ENCODE measurements around the gene TRIM40. TPM values are rescaled to one million over a fixed set of nuclear protein-coding genes. Genes with fewer than 3 reads are reported as not detected.

Gene TRIM40
- total and polyA plus RNA-seq, 2 of the 13 experiments (the other 11 are each of a cell fraction or from before 2014, with no cell fraction given): 0.58 TPM; not detected in 1

DNA sequence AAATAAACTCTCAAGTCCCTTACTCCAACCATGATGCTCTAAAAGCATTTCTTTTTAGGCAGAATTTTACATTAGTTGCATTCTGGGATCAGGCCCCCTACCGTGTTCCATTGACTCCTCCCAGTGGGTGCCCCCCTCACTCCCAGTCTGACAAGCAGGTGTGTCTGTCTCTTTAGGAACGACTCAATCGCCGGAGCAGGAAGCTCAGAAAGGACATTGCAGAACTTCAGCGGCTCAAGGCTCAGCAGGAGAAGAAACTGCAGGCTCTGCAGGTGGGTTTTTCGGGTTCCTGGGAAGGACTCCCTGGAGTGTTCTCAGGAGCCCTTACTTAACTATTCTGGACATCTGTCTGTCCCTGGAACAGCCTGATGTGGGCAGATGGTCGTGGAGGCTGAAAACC lies 9.9 kb downstream of the TRIM40 start:
- FAIRE-seq: no peak
- Histone ChIP-seq H3K4me1 (ENCODE audit: insufficient read depth, low read length) (peaks cover 32% of the 10 kb centered on the region), H3K27ac (ENCODE audit: extremely low read length, insufficient read depth, low read length) (no peak overlapping the region), H3K4me2 (ENCODE audit: low read depth, low read length) (no peak overlapping the region), H2AFZ (ENCODE audit: low read length) (no peak overlapping the region), H3K9me3 (ENCODE audit: low read length) (no peaks in the 10 kb centered on the region), H3K4me3 (replicated peaks in 1 of 3; ENCODE audit: insufficient read depth in 1 of 3, low read depth in 2 of 3, low read length in 3 of 3) (no peak overlapping the region), H3K27me3 (ENCODE audit: control insufficient read depth in 1 of 2, insufficient read depth in 2 of 2, low read length in 2 of 2) (no peaks in the 10 kb centered on the region; a peak in 1 of 5 replicates), H3K9ac (ENCODE audit: insufficient read depth, low read depth, low read length) (no peak overlapping the region), H4K20me1 (ENCODE audit: insufficient read depth, low read length) (no peaks in the 10 kb centered on the region), H3K36me3 (replicated peaks in 1 of 2; ENCODE audit: control insufficient read depth in 1 of 2, insufficient read depth in 2 of 2, low read length in 2 of 2) (no peaks in the 10 kb centered on the region), H3K79me2 (ENCODE audit: insufficient read depth, low read length) (no peaks in the 10 kb centered on the region)
- TF ChIP-seq NFYC (CRISPR knock-in tag; IDR thresholded peaks at IDR 0.05) (no peak), RARG (CRISPR knock-in tag; IDR thresholded peaks at IDR 0.05; ENCODE audit: low read depth) (no peak), DPF2 (CRISPR knock-in tag; IDR thresholded peaks at IDR 0.05; ENCODE audit: borderline replicate concordance, low read depth) (no peak), ZNF274 (CRISPR knock-in tag; IDR thresholded peaks at IDR 0.05) (no peak), ZNF891 (CRISPR knock-in tag; IDR thresholded peaks at IDR 0.05) (no peak), PITX1 (CRISPR knock-in tag; IDR thresholded peaks at IDR 0.05) (no peak), ZNF33A (CRISPR knock-in tag; IDR thresholded peaks at IDR 0.05; ENCODE audit: borderline replicate concordance) (no peak), ZFP36L1 (CRISPR knock-in tag; IDR thresholded peaks at IDR 0.05) (no peak), MED8 (CRISPR knock-in tag; IDR thresholded peaks at IDR 0.05; ENCODE audit: insufficient replicate concordance) (no peak), U2AF2 (IDR thresholded peaks at IDR 0.05; ENCODE audit: low read depth, low read length) (no peak), SRSF4 (IDR thresholded peaks at IDR 0.05; ENCODE audit: low read depth, low read length, poor library complexity, severe bottlenecking) (no peak), MAZ (IDR thresholded peaks at IDR 0.05; ENCODE audit: borderline replicate concordance, low read depth, low read length) (no peak), MAZ (CRISPR knock-in tag; IDR thresholded peaks at IDR 0.05; ENCODE audit: low read depth) (no peak), PLRG1 (conservative IDR thresholded peaks at IDR 0.05) (no peak), ZNF343 (CRISPR knock-in tag; IDR thresholded peaks at IDR 0.05) (no peak), MIER2 (CRISPR knock-in tag; IDR thresholded peaks at IDR 0.05) (no peak), ZNF496 (CRISPR knock-in tag; IDR thresholded peaks at IDR 0.05; ENCODE audit: insufficient replicate concordance) (no peak)
- TF ChIP-seq, protein P1, sequence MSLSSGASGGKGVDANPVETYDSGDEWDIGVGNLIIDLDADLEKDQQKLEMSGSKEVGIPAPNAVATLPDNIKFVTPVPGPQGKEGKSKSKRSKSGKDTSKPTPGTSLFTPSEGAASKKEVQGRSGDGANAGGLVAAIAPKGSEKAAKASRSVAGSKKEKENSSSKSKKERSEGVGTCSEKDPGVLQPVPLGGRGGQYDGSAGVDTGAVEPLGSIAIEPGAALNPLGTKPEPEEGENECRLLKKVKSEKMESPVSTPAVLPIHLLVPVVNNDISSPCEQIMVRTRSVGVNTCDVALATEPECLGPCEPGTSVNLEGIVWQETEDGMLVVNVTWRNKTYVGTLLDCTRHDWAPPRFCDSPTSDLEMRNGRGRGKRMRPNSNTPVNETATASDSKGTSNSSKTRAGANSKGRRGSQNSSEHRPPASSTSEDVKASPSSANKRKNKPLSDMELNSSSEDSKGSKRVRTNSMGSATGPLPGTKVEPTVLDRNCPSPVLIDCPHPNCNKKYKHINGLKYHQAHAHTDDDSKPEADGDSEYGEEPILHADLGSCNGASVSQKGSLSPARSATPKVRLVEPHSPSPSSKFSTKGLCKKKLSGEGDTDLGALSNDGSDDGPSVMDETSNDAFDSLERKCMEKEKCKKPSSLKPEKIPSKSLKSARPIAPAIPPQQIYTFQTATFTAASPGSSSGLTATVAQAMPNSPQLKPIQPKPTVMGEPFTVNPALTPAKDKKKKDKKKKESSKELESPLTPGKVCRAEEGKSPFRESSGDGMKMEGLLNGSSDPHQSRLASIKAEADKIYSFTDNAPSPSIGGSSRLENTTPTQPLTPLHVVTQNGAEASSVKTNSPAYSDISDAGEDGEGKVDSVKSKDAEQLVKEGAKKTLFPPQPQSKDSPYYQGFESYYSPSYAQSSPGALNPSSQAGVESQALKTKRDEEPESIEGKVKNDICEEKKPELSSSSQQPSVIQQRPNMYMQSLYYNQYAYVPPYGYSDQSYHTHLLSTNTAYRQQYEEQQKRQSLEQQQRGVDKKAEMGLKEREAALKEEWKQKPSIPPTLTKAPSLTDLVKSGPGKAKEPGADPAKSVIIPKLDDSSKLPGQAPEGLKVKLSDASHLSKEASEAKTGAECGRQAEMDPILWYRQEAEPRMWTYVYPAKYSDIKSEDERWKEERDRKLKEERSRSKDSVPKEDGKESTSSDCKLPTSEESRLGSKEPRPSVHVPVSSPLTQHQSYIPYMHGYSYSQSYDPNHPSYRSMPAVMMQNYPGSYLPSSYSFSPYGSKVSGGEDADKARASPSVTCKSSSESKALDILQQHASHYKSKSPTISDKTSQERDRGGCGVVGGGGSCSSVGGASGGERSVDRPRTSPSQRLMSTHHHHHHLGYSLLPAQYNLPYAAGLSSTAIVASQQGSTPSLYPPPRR (CRISPR knock-in tag; IDR thresholded peaks at IDR 0.05; ENCODE audit: borderline replicate concordance): no peak
- TF ChIP-seq, protein P2, sequence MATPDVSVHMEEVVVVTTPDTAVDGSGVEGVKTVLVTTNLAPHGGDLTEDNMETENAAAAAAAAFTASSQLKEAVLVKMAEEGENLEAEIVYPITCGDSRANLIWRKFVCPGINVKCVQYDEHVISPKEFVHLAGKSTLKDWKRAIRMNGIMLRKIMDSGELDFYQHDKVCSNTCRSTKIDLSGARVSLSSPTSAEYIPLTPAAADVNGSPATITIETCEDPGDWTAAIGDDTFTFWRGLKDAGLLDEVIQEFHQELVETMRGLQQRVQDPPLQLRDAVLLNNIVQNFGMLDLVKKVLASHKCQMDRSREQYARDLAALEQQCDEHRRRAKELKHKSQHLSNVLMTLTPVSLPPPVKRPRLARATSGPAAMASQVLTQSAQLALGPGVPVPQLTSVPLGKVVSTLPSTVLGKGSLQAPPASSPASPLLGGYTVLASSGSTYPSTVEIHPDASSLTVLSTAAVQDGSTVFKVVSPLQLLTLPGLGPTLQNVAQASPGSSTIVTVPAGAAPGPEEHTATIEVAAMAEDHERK (CRISPR knock-in tag; IDR thresholded peaks at IDR 0.05; ENCODE audit: low read depth): no peak
- in situ Hi-C loops (cut with HindIII; ENCODE audit: extremely low pct_ligation_motif_present, low pct_unique_long_range_greater_than_20kb) (no loop called here), intact Hi-C loops (cut with micrococcal nuclease; ENCODE audit: unreplicated experiment) (no loop called here)
- no peak for ATAC-seq
- CTCF ChIA-PET (ENCODE audit: low intra/inter-chr PET ratio, low total read pairs): no interaction called here
- 62% methylated on average over 7 of the region's 7 CpGs for WGBS (ENCODE audit: low lambda C conversion rate)
- POLR2A ChIA-PET: no interaction called here
- DNase-seq (ENCODE audit: low spot score): no peak
- no TSS peak for BruUV-seq (replicated peaks)

Measured in HepG2 (cell line).